ENCODE data around the gene PRDM10.

The PRDM10 gene

DNA sequence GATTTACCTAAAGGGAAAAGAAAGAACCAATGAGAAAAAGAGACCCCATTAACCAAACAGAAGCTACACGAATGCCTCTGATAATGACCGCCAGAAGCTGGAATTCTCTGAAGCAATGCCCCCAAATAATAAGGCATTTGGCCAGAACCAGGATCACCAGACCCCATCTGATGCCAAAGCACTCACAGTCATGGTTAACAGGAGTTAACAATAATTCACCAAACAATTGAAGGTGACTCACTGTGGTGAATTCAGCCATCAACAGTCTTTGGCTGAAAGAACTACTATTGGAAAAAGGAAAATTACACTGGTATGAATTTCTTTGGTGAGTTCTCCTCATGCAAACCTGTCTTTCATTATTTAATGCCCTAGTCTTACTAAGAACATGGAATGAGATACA lies 85.4 kb downstream of the PRDM10 start:
- Histone ChIP-seq H3K9me3 (ENCODE audit: control insufficient read depth, insufficient read depth, low read length) (no peaks in the 10 kb centered on the region), H3K27me3 (ENCODE audit: control insufficient read depth, insufficient read depth, low read length) (no peaks in the 10 kb centered on the region), H3K4me1 (ENCODE audit: control insufficient read depth, insufficient read depth, low read length) (no peaks in the 10 kb centered on the region), H3K4me3 (ENCODE audit: low read depth, low read length) (no peak overlapping the region), H3K9ac (ENCODE audit: low read depth, low read length) (no peak overlapping the region), H3K36me3 (ENCODE audit: control insufficient read depth, insufficient read depth, low read length) (peaks cover 13% of the 10 kb centered on the region)

DNA sequence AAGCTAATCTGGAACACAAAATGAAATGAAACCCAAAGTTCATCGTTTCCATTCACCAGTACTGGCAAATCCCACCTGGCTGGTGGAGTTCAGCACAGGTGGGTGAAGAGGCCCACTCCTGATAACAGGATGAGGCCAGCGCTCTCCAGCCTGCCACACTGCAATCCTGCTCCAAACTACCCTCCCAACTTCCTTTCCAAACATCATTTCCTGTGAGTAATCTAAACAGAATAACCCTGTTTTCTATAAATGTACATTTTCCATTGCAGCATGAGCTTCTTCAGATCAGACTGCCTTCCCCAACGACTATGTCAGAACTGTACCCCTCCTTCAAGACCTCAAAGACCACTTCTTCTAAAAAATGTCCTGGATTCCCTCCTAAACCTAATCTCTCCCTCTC lies 91.3 kb downstream of the PRDM10 start:
- Histone ChIP-seq H3K27me3 (ENCODE audit: control insufficient read depth, insufficient read depth, low read length) (no peaks in the 10 kb centered on the region), H3K9me3 (ENCODE audit: control insufficient read depth, insufficient read depth, low read length) (no peaks in the 10 kb centered on the region), H3K4me1 (ENCODE audit: control insufficient read depth, insufficient read depth, low read length) (no peaks in the 10 kb centered on the region), H3K9ac (ENCODE audit: low read depth, low read length) (no peak overlapping the region), H3K36me3 (ENCODE audit: control insufficient read depth, insufficient read depth, low read length) (peaks cover 16% of the 10 kb centered on the region), H3K4me3 (ENCODE audit: low read depth, low read length) (no peak overlapping the region)

DNA sequence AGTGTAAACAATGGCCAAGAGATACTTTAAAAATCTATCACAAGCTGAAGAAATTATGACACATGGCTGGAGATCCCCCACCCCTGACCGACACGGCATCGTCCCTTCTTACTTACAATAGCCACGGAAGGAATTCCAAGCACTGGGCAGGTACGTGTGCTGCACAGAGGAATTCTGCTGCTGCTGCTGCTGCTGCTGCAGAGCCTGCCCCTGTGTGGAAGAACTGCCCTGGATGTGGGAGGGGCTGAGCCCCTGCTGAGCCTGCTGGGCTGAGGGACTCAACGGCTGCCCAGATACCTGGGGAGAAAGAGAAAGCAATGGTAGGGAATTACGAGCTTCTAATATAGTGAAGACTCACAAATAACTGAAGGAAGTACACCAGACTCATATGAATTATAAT lies 92.3 kb downstream of the PRDM10 start:
- Histone ChIP-seq H3K27me3 (ENCODE audit: control insufficient read depth, insufficient read depth, low read length) (no peaks in the 10 kb centered on the region), H3K4me1 (ENCODE audit: control insufficient read depth, insufficient read depth, low read length) (no peaks in the 10 kb centered on the region), H3K36me3 (ENCODE audit: control insufficient read depth, insufficient read depth, low read length) (peaks cover 10% of the 10 kb centered on the region), H3K9me3 (ENCODE audit: control insufficient read depth, insufficient read depth, low read length) (no peaks in the 10 kb centered on the region), H3K9ac (ENCODE audit: low read depth, low read length) (no peak overlapping the region), H3K4me3 (ENCODE audit: low read depth, low read length) (no peak overlapping the region)

DNA sequence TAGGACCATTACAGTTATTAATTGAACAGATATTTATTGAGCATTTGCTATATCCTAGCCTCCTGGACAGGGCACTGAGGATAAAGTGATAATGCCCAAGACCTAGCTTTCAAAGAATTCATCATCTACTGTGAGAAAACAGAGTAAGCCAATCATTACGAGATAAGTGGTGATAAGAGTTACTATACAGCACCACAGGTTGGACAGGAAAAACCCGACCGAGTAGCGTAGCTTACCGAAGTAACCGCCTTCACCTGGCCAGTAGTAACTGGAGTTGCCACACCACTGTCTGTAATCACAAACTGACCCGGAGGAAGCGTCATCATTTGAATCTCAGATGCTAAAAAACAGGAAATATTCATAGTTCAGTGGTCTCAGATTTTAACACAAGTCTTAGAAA lies 97.2 kb downstream of the PRDM10 start:
- Histone ChIP-seq H3K4me3 (ENCODE audit: low read depth, low read length) (no peak overlapping the region), H3K9me3 (ENCODE audit: control insufficient read depth, insufficient read depth, low read length) (no peaks in the 10 kb centered on the region), H3K27me3 (ENCODE audit: control insufficient read depth, insufficient read depth, low read length) (no peaks in the 10 kb centered on the region), H3K36me3 (ENCODE audit: control insufficient read depth, insufficient read depth, low read length) (peaks cover 6% of the 10 kb centered on the region), H3K4me1 (ENCODE audit: control insufficient read depth, insufficient read depth, low read length) (no peaks in the 10 kb centered on the region), H3K9ac (ENCODE audit: low read depth, low read length) (no peak overlapping the region)

DNA sequence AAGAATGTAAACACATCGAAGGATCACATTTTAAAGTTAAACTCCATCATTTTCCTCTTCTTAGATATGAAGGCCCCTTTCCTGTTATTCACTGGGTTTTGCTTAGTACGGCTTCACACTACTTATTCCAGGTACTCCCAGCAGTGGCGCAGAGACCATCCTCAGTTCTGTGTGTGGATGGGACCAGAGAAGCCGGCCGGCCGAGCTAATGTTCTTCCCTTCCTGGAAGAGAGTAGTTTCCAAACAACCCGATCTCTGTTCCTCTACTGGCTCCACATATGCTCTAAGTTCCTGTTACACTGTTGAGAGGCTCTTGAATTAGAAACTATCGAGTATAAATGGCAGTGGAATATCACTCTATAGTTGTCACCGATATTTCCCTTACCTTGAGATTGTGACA lies 106.6 kb downstream of the PRDM10 start:
- peak overlapping the region; percentile 55 for H3K9ac ChIP-seq (ENCODE audit: low read depth, low read length)
- peaks cover 6% of the 10 kb centered on the region for H3K4me1 ChIP-seq (ENCODE audit: control insufficient read depth, insufficient read depth, low read length)
- no peaks in the 10 kb centered on the region for H3K9me3 ChIP-seq (ENCODE audit: control insufficient read depth, insufficient read depth, low read length)

DNA sequence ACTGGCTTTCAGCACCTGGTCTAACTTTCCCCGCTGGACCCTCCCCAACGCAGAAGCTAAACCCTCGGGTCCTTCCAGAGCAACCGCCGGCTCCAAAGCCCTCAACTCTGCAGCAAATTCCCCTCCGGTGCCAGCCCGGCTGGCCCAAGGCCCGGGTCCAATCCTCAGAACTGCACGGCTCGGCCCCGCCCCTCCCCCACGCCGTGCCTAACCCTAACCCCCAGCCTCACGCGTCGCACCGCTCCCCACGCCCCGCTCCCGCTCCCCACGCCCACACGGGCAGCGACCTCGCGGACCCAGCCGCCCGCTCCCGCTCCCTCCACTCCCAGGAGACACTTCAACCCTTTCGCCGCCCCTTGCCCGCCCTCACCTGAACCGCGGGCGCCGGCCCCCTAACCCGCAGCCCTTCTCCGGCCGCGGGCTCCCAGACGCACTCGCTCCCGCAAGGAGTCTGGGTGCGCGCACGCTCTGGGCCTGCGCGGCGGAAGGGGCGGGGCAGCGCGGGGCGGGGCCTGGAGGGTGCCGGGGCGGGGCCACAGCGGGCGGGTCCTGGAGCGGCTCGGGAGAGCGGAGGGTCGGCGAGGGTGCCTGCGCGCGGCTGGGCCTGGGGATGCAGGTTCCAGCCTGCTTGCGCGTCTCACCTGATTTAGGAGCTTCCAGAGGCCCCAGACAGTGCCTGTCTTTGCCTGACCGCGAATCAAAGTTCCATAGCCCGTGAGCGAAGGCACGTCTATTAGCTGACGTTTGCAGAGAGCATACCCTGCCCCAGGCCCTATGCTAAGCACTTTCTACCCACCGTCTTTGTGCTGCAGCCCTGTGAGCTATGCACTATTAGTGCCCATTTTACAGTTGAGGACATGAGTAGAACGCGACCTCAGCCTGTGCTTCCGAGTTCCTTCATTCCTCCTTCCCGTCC lies 107.3 kb downstream of the PRDM10 start, which contains the start of gene NFRKB:
Gene NFRKB, minus strand, starts transcription at position 453 of the 916 bp plus-strand sequence. CDS start 2,729 bp downstream, outside the sequence.
- peaks cover 6% of the 10 kb centered on the region for H3K4me1 ChIP-seq (ENCODE audit: control insufficient read depth, insufficient read depth, low read length)
- H3K9me3 ChIP-seq (ENCODE audit: control insufficient read depth, insufficient read depth, low read length) = no peaks in the 10 kb centered on the region
- peak within 1 kb of the TSS; percentile 90 for H3K4me3 ChIP-seq (ENCODE audit: low read depth, low read length)
- H3K36me3 ChIP-seq (ENCODE audit: control insufficient read depth, insufficient read depth, low read length) = peaks cover 5% of the 10 kb centered on the region
- H3K27me3 ChIP-seq (ENCODE audit: control insufficient read depth, insufficient read depth, low read length) = no peaks in the 10 kb centered on the region
- H3K9ac ChIP-seq (ENCODE audit: low read depth, low read length) = peak within 1 kb of the TSS; percentile 72

More for the DNA sequence above, 106.6 kb downstream of the PRDM10 start:
- no peaks in the 10 kb centered on the region for H3K27me3 ChIP-seq (ENCODE audit: control insufficient read depth, insufficient read depth, low read length)
- peaks cover 5% of the 10 kb centered on the region for H3K36me3 ChIP-seq (ENCODE audit: control insufficient read depth, insufficient read depth, low read length)
- peak overlapping the region; percentile 73 for H3K4me3 ChIP-seq (ENCODE audit: low read depth, low read length)

DNA sequence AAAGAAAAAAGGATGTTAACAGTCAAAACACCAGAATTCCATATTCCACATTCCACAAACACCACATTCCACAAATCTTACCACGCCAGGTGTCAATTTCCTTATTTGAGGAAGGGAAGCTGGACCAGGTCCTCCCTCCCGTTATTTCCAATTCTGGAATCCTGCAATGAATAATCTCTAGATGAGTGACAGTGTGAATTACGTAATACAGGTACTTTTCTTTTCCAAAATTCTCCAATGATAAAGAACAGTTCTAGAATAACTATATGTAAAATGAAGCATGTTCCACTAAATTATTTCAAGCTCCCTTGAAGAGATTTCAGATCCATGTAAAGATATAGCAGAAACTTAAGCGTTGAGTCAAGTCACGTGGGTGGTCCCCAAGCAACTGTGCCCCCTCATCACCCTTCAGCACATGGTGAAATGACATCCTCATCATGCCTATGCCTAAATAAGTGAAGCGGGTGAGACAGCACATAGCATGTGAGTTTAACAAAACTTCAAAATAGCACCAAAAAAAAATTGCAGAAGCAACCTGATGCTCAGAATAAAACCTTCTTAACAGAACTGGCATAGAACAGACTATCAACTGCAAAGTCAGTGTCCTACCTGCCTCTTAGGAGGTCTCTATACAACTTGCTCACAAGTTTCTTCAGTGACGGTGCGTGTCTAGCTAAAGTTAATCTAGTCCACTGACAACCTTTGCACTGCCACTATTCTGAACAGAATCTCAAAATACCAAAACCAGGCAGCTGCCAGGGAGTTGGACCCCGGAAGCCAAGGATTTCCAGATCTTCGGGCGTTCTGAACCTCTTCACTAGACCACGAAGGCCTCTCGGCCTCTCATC lies 108.1 kb downstream of the PRDM10 start:
- peak overlapping the region; percentile 90 for H3K4me3 ChIP-seq (ENCODE audit: low read depth, low read length)
- no peaks in the 10 kb centered on the region for H3K27me3 ChIP-seq (ENCODE audit: control insufficient read depth, insufficient read depth, low read length)
- H3K9me3 ChIP-seq (ENCODE audit: control insufficient read depth, insufficient read depth, low read length) = no peaks in the 10 kb centered on the region
- peak overlapping the region; percentile 72 for H3K9ac ChIP-seq (ENCODE audit: low read depth, low read length)
- peaks cover 6% of the 10 kb centered on the region for H3K4me1 ChIP-seq (ENCODE audit: control insufficient read depth, insufficient read depth, low read length)
- H3K36me3 ChIP-seq (ENCODE audit: control insufficient read depth, insufficient read depth, low read length) = peaks cover 10% of the 10 kb centered on the region

DNA sequence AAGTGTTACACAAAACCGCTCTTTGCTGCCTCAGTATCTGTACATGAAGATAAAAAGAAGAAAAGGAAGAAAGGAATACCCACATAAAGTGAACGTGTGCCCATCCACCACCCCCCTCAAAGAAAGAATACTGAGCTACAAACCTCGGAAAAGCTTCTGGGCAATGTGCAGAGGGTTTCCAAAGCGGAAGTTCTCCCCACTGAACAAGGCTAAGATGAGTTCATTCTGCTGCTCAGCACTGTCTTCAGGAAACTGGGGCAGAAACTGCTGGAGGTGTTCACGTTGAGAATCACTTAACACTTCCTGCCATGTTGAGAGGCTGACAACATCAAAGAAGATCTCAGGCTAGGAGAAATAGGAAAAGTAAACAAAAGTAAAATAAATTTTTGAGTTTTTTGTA lies 114.2 kb downstream of the PRDM10 start:
- Histone ChIP-seq H3K9me3 (ENCODE audit: control insufficient read depth, insufficient read depth, low read length) (no peaks in the 10 kb centered on the region), H3K9ac (ENCODE audit: low read depth, low read length) (no peak overlapping the region), H3K4me3 (ENCODE audit: low read depth, low read length) (no peak overlapping the region), H3K4me1 (ENCODE audit: control insufficient read depth, insufficient read depth, low read length) (no peaks in the 10 kb centered on the region), H3K36me3 (ENCODE audit: control insufficient read depth, insufficient read depth, low read length) (peaks cover 46% of the 10 kb centered on the region), H3K27me3 (ENCODE audit: control insufficient read depth, insufficient read depth, low read length) (no peaks in the 10 kb centered on the region)

DNA sequence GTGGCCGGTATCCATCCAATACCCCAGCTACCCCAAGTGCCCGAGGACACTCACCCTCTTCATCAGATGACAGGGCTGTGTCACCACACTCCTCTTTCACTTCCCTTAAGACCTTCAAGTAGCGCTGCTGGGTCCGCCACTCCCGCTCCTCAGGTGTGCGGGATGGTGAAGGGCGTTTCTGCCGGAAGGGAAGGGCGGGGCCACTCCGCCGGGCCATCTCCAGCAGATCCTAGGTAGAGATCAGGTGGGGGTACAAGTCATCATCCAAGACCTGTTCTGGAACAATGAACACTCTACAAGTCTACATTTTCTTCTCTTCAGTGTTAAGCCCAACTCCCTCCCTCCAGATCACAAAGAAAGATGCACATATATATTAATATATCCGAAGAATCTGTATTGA lies 117.3 kb downstream of the PRDM10 start:
- Histone ChIP-seq H3K9ac (ENCODE audit: low read depth, low read length) (no peak overlapping the region), H3K36me3 (ENCODE audit: control insufficient read depth, insufficient read depth, low read length) (peaks cover 49% of the 10 kb centered on the region), H3K4me3 (ENCODE audit: low read depth, low read length) (no peak overlapping the region), H3K27me3 (ENCODE audit: control insufficient read depth, insufficient read depth, low read length) (no peaks in the 10 kb centered on the region), H3K4me1 (ENCODE audit: control insufficient read depth, insufficient read depth, low read length) (no peaks in the 10 kb centered on the region), H3K9me3 (ENCODE audit: control insufficient read depth, insufficient read depth, low read length) (no peaks in the 10 kb centered on the region)

DNA sequence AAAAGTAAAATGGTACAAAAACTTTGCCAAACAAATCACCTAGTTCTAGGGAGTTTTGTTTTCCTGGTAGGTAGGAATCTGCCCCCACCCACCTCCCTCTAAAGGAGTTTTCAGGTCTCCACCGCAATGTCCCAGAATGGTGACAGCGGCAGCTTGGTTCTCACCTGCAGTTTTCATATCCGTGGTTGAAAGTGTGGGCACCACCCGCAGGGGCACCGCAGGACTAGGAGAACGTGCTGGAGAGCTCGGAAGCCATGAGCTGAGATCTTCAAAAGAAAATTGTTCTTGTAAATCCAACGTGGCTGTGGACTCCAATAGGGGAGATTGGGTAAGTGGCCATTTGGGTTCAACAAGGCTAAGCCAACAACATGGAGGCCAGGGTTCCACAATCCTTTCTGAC lies 118.1 kb downstream of the PRDM10 start:
- no peaks in the 10 kb centered on the region for H3K27me3 ChIP-seq (ENCODE audit: control insufficient read depth, insufficient read depth, low read length)
- no peaks in the 10 kb centered on the region for H3K9me3 ChIP-seq (ENCODE audit: control insufficient read depth, insufficient read depth, low read length)
- H3K36me3 ChIP-seq (ENCODE audit: control insufficient read depth, insufficient read depth, low read length) = peaks cover 44% of the 10 kb centered on the region
- H3K9ac ChIP-seq (ENCODE audit: low read depth, low read length) = no peak overlapping the region
- no peak overlapping the region for H3K4me3 ChIP-seq (ENCODE audit: low read depth, low read length)
- no peaks in the 10 kb centered on the region for H3K4me1 ChIP-seq (ENCODE audit: control insufficient read depth, insufficient read depth, low read length)

DNA sequence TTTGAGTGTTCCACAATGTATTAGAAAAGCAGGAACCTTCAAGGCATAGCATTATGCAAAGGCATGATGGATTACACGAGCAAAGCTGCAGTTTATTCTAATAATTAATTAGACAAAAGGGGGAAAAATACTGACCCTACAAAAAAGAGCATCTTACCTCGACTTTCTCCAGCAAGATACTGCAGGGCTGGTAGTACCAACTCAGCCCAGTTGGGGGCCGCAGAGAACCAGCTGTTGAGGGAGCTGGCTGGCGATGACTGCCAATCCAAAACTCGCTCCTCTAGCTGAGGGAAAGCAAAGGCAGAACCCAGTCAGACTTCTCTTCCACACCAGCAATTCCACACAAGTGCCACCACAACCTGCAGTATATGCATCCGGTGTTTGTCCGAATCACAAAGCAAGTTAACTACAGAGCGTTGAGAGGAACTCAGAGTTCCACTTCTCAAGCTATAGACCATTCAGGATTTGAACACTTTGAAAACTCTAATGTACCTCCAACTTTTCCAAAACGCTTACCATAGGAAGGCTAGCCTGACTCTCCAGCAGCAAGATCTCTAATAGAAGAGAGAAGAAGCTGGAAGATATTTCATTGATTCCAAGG lies 121.0 kb downstream of the PRDM10 start:
- Histone ChIP-seq H3K27me3 (ENCODE audit: control insufficient read depth, insufficient read depth, low read length) (no peaks in the 10 kb centered on the region), H3K36me3 (ENCODE audit: control insufficient read depth, insufficient read depth, low read length) (peaks cover 47% of the 10 kb centered on the region), H3K9me3 (ENCODE audit: control insufficient read depth, insufficient read depth, low read length) (no peaks in the 10 kb centered on the region), H3K4me3 (ENCODE audit: low read depth, low read length) (no peak overlapping the region), H3K9ac (ENCODE audit: low read depth, low read length) (no peak overlapping the region), H3K4me1 (ENCODE audit: control insufficient read depth, insufficient read depth, low read length) (no peaks in the 10 kb centered on the region)

Data from iPS-15b (cell line).